PFSK-1 (cell line): ENCODE data around the gene COCH.

Experiments used
- FOXP2 ChIP-seq: optimal IDR thresholded peaks from 2 replicates; pipeline ENCODE3; 2011; ENCODE audit warnings: borderline replicate concordance, control low read depth, inconsistent platforms; ENCODE audit not compliant: insufficient read depth; ENCODE audit errors: extremely low read length, extremely low read depth
- POLR2AphosphoS5 ChIP-seq: IDR thresholded peaks from 2 replicates; pipeline ENCODE4 v1.6.1; 2012; ENCODE audit warnings: low read depth, mild to moderate bottlenecking, control low read depth, low read length, moderate library complexity
- SIN3A ChIP-seq: IDR thresholded peaks from 2 replicates; pipeline ENCODE4 v1.6.1; 2012; ENCODE audit warnings: mild to moderate bottlenecking, low read length, moderate library complexity, borderline replicate concordance; ENCODE audit not compliant: insufficient read depth

DNA sequence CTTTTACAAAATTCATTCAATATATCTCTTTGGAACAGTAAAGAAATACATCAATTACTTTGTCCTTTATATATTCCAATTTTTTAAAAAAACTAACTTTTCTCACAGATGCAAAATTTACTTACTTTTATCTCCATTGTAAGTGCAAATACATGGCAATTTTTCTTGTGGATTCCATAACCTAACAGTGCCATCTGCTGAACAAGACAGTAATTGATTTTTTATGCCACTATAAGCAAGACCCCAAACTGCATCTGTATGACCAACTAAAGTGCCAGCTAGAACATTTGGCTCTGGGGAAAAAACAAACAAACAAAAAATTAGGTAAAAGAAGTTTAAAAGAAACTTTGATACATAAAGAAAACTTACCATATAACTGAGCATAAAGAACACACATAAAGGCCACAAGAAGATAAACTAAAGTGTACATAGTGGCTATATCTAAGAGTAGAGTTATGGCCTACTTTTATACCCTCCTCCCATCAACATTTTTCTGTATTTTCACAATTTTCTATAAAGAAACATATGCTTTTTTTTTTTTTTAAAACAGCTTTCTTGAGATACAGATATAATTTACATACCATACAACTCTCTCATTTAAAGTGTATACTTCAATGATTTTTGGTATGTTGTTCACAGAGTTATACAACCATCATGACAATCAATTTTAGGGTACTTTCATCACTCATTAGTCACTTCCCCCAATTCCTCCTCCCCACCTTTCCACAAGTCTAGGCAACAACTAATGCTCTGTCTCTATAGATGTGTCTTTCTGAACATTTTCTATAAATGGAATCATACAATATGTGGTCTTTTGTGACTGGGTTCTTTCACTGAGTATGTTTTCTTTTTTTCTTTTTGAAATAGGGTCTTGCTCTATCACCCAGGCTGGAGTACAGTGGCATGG, 32.6 kb downstream of the COCH start:
- TF ChIP-seq POLR2AphosphoS5, result no peak
- no peak for TF ChIP-seq SIN3A
- TF ChIP-seq FOXP2, result no peak
